ENCODE measurements around the gene EXOSC5.

Gene EXOSC5

GRCh38 chr19:41362143-41362847, 34.9 kb downstream of the EXOSC5 start:
- DNase-seq (ENCODE audit: low read depth), result no peak
- no peak overlapping the region for H3K4me3 ChIP-seq (ENCODE audit: low read depth, low read length)
- TF ChIP-seq MAX (IDR thresholded peaks at IDR 0.05; ENCODE audit: low read depth, low read length) (no peak), POLR2A (IDR thresholded peaks at IDR 0.05; ENCODE audit: extremely low read depth, insufficient read length) (no peak), MYC (IDR thresholded peaks at IDR 0.05; ENCODE audit: low read depth, low read length) (no peak), CTCF (IDR thresholded peaks at IDR 0.05; ENCODE audit: low read depth, low read length) (no peak)

GRCh38 chr19:41359741-41360140, 37.4 kb downstream of the EXOSC5 start:
- TF ChIP-seq MAX (IDR thresholded peaks at IDR 0.05; ENCODE audit: low read depth, low read length), result no peak
- TF ChIP-seq POLR2A (IDR thresholded peaks at IDR 0.05; ENCODE audit: extremely low read depth, insufficient read length), result no peak
- no peak for TF ChIP-seq MYC (IDR thresholded peaks at IDR 0.05; ENCODE audit: low read depth, low read length)
- TF ChIP-seq CTCF (IDR thresholded peaks at IDR 0.05; ENCODE audit: low read depth, low read length), result no peak
- no peak for DNase-seq (ENCODE audit: low read depth)
- H3K4me3 ChIP-seq (ENCODE audit: low read depth, low read length), result no peak overlapping the region

GRCh38 chr19:41357746-41358145, 39.4 kb downstream of the EXOSC5 start:
- H3K4me3 ChIP-seq (ENCODE audit: low read depth, low read length), result no peak overlapping the region
- no peak for DNase-seq (ENCODE audit: low read depth)
- no peak for TF ChIP-seq MYC (IDR thresholded peaks at IDR 0.05; ENCODE audit: low read depth, low read length)
- TF ChIP-seq POLR2A (IDR thresholded peaks at IDR 0.05; ENCODE audit: extremely low read depth, insufficient read length), result no peak
- TF ChIP-seq MAX (IDR thresholded peaks at IDR 0.05; ENCODE audit: low read depth, low read length), result no peak
- TF ChIP-seq CTCF (IDR thresholded peaks at IDR 0.05; ENCODE audit: low read depth, low read length), result no peak

- H3K4me3 ChIP-seq (ENCODE audit: low read depth, low read length), result no peak overlapping the region
- DNase-seq (ENCODE audit: low read depth), result no peak
- no peak for TF ChIP-seq MAX (IDR thresholded peaks at IDR 0.05; ENCODE audit: low read depth, low read length)
- TF ChIP-seq CTCF (IDR thresholded peaks at IDR 0.05; ENCODE audit: low read depth, low read length), result no peak
- no peak for TF ChIP-seq MYC (IDR thresholded peaks at IDR 0.05; ENCODE audit: low read depth, low read length)
- TF ChIP-seq POLR2A (IDR thresholded peaks at IDR 0.05; ENCODE audit: extremely low read depth, insufficient read length), result no peak
These were observed 40.0 kb downstream of the EXOSC5 start for GRCh38 chr19:41356984-41357739.

- no peak for DNase-seq (ENCODE audit: low read depth)
- TF ChIP-seq POLR2A (IDR thresholded peaks at IDR 0.05; ENCODE audit: extremely low read depth, insufficient read length), result no peak
- H3K4me3 ChIP-seq (ENCODE audit: low read depth, low read length), result no peak overlapping the region
These were observed 41.4 kb downstream of the EXOSC5 start for GRCh38 chr19:41355802-41356201.

- H3K4me3 ChIP-seq (ENCODE audit: low read depth, low read length), result no peak overlapping the region
- TF ChIP-seq CTCF (IDR thresholded peaks at IDR 0.05; ENCODE audit: low read depth, low read length) (no peak), POLR2A (IDR thresholded peaks at IDR 0.05; ENCODE audit: extremely low read depth, insufficient read length) (no peak), MAX (IDR thresholded peaks at IDR 0.05; ENCODE audit: low read depth, low read length) (no peak), MYC (IDR thresholded peaks at IDR 0.05; ENCODE audit: low read depth, low read length) (no peak)
- no peak for DNase-seq (ENCODE audit: low read depth)
These were observed 42.1 kb downstream of the EXOSC5 start for GRCh38 chr19:41355035-41355434.
